GM12891 (cell line): ENCODE measurements around the gene ZMYND11.

Experiments used
- DNase-seq: peaks from one replicate; pipeline ENCODE4 v3.0.0; 2011; ENCODE audit warnings: low spot score; ENCODE audit not compliant: insufficient read length
- FAIRE-seq: peaks from 2 replicates; lab custom pipeline; 2011; peaks lifted over from hg19 to GRCh38; lab: Jason Lieb, UNC
- PAX5 ChIP-seq: IDR thresholded peaks from 2 replicates; pipeline ENCODE4 v1.6.1; 2011; ENCODE audit warnings: low read length, moderate library complexity, mild to moderate bottlenecking; ENCODE audit not compliant: insufficient read depth, severe bottlenecking
- POLR2A ChIP-seq: IDR thresholded peaks from 2 replicates; pipeline ENCODE4 v1.6.1; 2011; ENCODE audit warnings: low read depth, low read length, control low read depth
- POLR2AphosphoS5 ChIP-seq: IDR thresholded peaks from 2 replicates; pipeline ENCODE4 v1.6.1; 2011; ENCODE audit warnings: low read depth, low read length, control low read depth
- POU2F2 ChIP-seq: IDR thresholded peaks from 2 replicates; pipeline ENCODE4 v1.6.1; 2011; ENCODE audit warnings: low read depth, mild to moderate bottlenecking, control low read depth, low read length, moderate library complexity
- SPI1 ChIP-seq: IDR thresholded peaks from 2 replicates; pipeline ENCODE4 v1.6.1; 2011; ENCODE audit warnings: low read depth, low read length, control low read depth
- TAF1 ChIP-seq: IDR thresholded peaks from 2 replicates; pipeline ENCODE4 v1.6.1; 2011; ENCODE audit warnings: low read depth, low read length, control low read depth

ZMYND11 gene

DNA sequence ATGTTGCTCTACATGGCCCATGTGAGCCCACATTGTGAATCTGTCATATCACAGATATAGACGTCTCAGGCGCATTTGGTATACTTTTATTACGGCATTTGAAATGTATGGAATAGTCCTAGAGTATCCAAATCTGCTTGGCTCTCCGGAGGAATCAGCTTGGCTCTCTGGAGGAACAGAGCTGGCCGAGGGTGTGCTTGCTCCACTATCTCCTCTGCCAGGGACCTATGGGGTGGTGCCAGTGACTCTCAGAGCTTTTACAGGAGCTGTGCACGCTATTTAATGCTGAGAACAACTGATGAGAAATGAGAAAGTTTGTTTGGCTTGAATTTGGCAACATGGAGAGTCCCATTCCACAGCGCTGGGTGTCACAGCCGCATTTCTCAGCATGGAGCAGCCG, 144.0 kb downstream of the ZMYND11 start:
- TF ChIP-seq SPI1, result no peak
- TF ChIP-seq POLR2A, result no peak
- TF ChIP-seq PAX5, result no peak
- no peak for TF ChIP-seq POU2F2
- TF ChIP-seq TAF1, result no peak
- no peak for TF ChIP-seq POLR2AphosphoS5
- FAIRE-seq, result no peak

GRCh38 chr10:279655-280054, 144.4 kb downstream of the ZMYND11 start:
- no peak for FAIRE-seq
- TF ChIP-seq POLR2A (no peak), TAF1 (no peak), POLR2AphosphoS5 (no peak), POU2F2 (no peak), SPI1 (no peak), PAX5 (no peak)

More for the DNA sequence above, 144.0 kb downstream of the ZMYND11 start:
- DNase-seq, result no peak

GRCh38 chr10:282294-283139, 147.3 kb downstream of the ZMYND11 start:
- FAIRE-seq (peak; percentile 38), DNase-seq (no peak)
- TF ChIP-seq POU2F2, result no peak

More at GRCh38 chr10:279655-280054, 144.4 kb downstream of the ZMYND11 start:
- no peak for DNase-seq

DNA sequence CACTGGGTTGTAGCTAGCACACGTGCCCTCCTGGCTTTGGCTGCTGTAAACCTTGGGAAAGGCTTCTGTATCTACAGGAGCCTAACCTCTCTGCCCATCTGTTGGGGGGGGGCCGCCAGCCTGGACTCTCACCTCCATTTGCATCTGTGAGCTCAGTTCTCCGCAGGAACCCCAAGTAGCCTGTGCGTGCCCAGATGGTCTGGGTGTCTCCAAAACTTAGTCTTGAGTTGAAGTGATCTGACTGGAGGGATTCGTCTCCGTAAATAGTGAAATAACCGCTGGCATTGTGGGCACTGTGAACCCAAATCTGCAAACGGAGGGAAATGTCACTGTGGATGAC, 147.9 kb downstream of the ZMYND11 start:
- TF ChIP-seq SPI1 (no peak), POU2F2 (no peak), POLR2A (no peak), POLR2AphosphoS5 (no peak), TAF1 (no peak), PAX5 (no peak)
- DNase-seq (no peak), FAIRE-seq (no peak)

DNA sequence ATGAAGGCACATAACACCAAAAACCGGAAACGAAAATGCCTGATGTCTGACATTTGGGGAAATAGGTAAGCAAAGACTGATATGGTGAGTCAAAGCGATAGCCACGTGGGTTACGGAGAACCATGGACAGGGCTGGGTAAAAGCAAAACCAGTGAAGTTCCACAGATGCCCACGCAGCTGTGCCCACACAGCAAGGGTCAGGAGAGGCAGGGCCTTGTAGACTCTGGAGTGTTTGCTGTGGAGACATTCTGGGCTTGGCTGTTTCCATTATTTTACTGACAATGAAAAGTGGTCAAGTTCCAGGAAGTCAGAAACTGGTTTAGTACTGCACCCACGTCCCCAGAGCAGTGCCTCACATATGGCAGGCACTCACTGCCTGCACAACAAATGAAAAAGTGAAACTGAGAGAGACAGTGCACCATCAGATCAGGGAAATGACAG, 148.7 kb downstream of the ZMYND11 start:
- FAIRE-seq (peak; percentile 94), DNase-seq (peak; percentile 51)
- TF ChIP-seq SPI1 (peak; percentile 66), PAX5 (no peak)

DNA sequence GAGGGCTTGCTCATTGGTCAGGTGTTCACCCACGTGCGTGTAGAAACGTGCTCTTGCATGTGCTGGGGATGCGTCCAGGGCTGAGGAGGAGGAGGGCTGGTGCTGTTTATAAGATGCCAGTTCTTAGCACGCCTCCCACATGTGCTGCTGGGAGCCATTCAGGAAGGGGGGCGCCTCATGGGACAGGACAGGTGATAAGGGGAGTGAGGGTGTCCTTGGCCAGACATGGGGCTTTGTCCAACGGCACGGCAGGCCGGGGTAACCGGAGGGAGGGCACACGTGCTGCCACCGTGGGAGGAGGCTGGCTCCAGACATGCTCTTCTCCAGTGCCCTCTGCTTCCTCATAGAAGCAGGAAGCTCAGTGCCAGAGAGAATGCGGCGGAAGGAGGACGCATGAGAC, 150.0 kb downstream of the ZMYND11 start:
- no peak for DNase-seq
- peak; percentile 20 for FAIRE-seq
- no peak for TF ChIP-seq POU2F2
- no peak for TF ChIP-seq PAX5
- TF ChIP-seq TAF1, result no peak
- no peak for TF ChIP-seq SPI1
- TF ChIP-seq POLR2A, result no peak
- no peak for TF ChIP-seq POLR2AphosphoS5

- TF ChIP-seq SPI1 (no peak), POLR2A (no peak), POU2F2 (no peak), TAF1 (no peak), PAX5 (no peak), POLR2AphosphoS5 (no peak)
- FAIRE-seq (no peak), DNase-seq (no peak)
Measured at GRCh38 chr10:287026-287709, 151.9 kb downstream of the ZMYND11 start.

GRCh38 chr10:287814-288213, 152.6 kb downstream of the ZMYND11 start:
- no peak for DNase-seq
- TF ChIP-seq POLR2A (no peak), PAX5 (no peak), SPI1 (no peak), TAF1 (no peak), POU2F2 (no peak), POLR2AphosphoS5 (no peak)
- no peak for FAIRE-seq

GRCh38 chr10:288316-289200, 153.3 kb downstream of the ZMYND11 start:
- FAIRE-seq, result no peak

More at GRCh38 chr10:288316-289200, 153.3 kb downstream of the ZMYND11 start:
- TF ChIP-seq PAX5, result no peak
- TF ChIP-seq POLR2AphosphoS5, result no peak
- no peak for TF ChIP-seq SPI1
- no peak for TF ChIP-seq POU2F2
- TF ChIP-seq POLR2A, result no peak
- TF ChIP-seq TAF1, result no peak
- DNase-seq, result no peak
